Tibial nerve (tissue), 4 donors: Measurements from ENCODE around the gene ASXL3. TPM values are rescaled to one million over a fixed set of nuclear protein-coding genes. Genes with fewer than 3 reads are reported as not detected.

Source experiments
- DNase-seq, 2 donors: peaks; one replicate each; pipeline ENCODE4 v3.0.0-alpha.2; 2019; ENCODE audit warnings: low spot score in 2 of 2
- H3K27ac ChIP-seq, 4 donors: fragments of 200-600 bp; sonication (generic) in 3 of 4; one replicate each; pipeline ENCODE4 v1.5.1; 2017 to 2019; ENCODE audit warnings: mild to moderate bottlenecking in 1 of 4
- H3K27me3 ChIP-seq, 2 donors: fragments of 200-600 bp; sonication (generic) in 1 of 2; one replicate each; pipeline versions ENCODE4 v1.5.1 to v1.6.0; 2017 to 2019
- H3K36me3 ChIP-seq, 3 donors: fragments of 200-600 bp; sonication (generic); one replicate each; pipeline ENCODE4 v1.5.1; 2018 to 2019
- H3K4me1 ChIP-seq, 4 donors: fragments of 200-600 bp; sonication (generic) in 3 of 4; one replicate each; pipeline ENCODE4 v1.5.1; 2017 to 2019
- H3K4me3 ChIP-seq, 4 donors: fragments of 200-600 bp; sonication (generic) in 3 of 4; one replicate each; pipeline ENCODE4 v1.5.1; 2017 to 2019; ENCODE audit warnings: mild to moderate bottlenecking in 1 of 4, moderate library complexity in 1 of 4
- H3K9me3 ChIP-seq, 4 donors: fragments of 200-600 bp; sonication (generic) in 3 of 4; one replicate each; pipeline ENCODE4 v1.5.1; 2017 to 2019
- CTCF ChIP-seq, 5 experiments: fragments of 200-600 bp in 3 of 5; fragments of 450-650 bp in 2 of 5; sonication (generic) in 3 of 5; IDR thresholded peaks; one replicate each; pipeline ENCODE4 v1.5.1; 2016 to 2019; ENCODE audit warnings: antibody characterized with exemption in 5 of 5, mild to moderate bottlenecking in 3 of 5, moderate library complexity in 2 of 5
- EP300 ChIP-seq, 2 donors: sonication (generic); formaldehyde crosslinking; IDR thresholded peaks; one replicate each; pipeline ENCODE4 v1.6.1; 2017; ENCODE audit warnings: antibody characterized with exemption in 2 of 2, mild to moderate bottlenecking in 1 of 2
- POLR2A ChIP-seq, 2 donors: fragments of 450-650 bp; IDR thresholded peaks; one replicate each; pipeline ENCODE4 v1.6.1; 2017; ENCODE audit warnings: antibody characterized with exemption in 2 of 2, mild to moderate bottlenecking in 2 of 2, moderate library complexity in 2 of 2
- WGBS, 2 donors: methylation state at CpG; one replicate each; pipeline ENCODE4 v1.1.5; 2018; 5-methylcytosine and 5-hydroxymethylcytosine counted together
- total RNA-seq, 4 donors: library from RNA; depleted of rRNA; stranded (reverse); fragments of >200 nt; gene quantifications; one replicate each; pipeline ENCODE4 v1.1.0, GENCODE V29; 2016

The ASXL3 gene
- total RNA-seq, 4 donors from 2014 or later, result 3.7 to 7.2 (median 6.2) TPM

GRCh38 chr18:33665641-33666040 lies 87.6 kb downstream of the ASXL3 start:
- Histone ChIP-seq H3K27ac (no peak overlapping the region), H3K36me3 (no peaks in the 10 kb centered on the region)
- no peak for DNase-seq

GRCh38 chr18:33666915-33667314 lies 88.9 kb downstream of the ASXL3 start:
- WGBS, 2 donors, result 98 to 100% methylated on average over 2 of the region's 2 CpGs
- no peaks in the 10 kb centered on the region for H3K9me3 ChIP-seq

More at GRCh38 chr18:33665641-33666040, 87.6 kb downstream of the ASXL3 start:
- Histone ChIP-seq H3K4me3 (no peak overlapping the region), H3K27me3 (no peaks in the 10 kb centered on the region), H3K9me3 (no peaks in the 10 kb centered on the region), H3K4me1 (peaks cover 0 to 8% (median 0%) of the 10 kb centered on the region in 4 donors)
- TF ChIP-seq EP300 (IDR thresholded peaks at IDR 0.05) (no peak), CTCF (IDR thresholded peaks at IDR 0.05) (no peak), POLR2A (IDR thresholded peaks at IDR 0.05) (no peak)

GRCh38 chr18:33669589-33669988 lies 91.6 kb downstream of the ASXL3 start:
- TF ChIP-seq EP300 (IDR thresholded peaks at IDR 0.05) (no peak), POLR2A (IDR thresholded peaks at IDR 0.05) (no peak), CTCF (IDR thresholded peaks at IDR 0.05) (no peak)
- H3K9me3 ChIP-seq, result no peaks in the 10 kb centered on the region
- no peak overlapping the region for H3K27ac ChIP-seq
- H3K4me3 ChIP-seq, result no peak overlapping the region
- 67 to 72% methylated on average over 5 of the region's 5 CpGs for WGBS, 2 donors
- DNase-seq, result no peak
- no peaks in the 10 kb centered on the region for H3K36me3 ChIP-seq
- H3K27me3 ChIP-seq, result no peaks in the 10 kb centered on the region
- peaks cover 0 to 8% (median 0%) of the 10 kb centered on the region in 4 donors for H3K4me1 ChIP-seq

More at GRCh38 chr18:33666915-33667314, 88.9 kb downstream of the ASXL3 start:
- Histone ChIP-seq H3K4me1 (peaks cover 0 to 8% (median 0%) of the 10 kb centered on the region in 4 donors), H3K27ac (no peak overlapping the region), H3K27me3 (no peaks in the 10 kb centered on the region), H3K36me3 (no peaks in the 10 kb centered on the region), H3K4me3 (no peak overlapping the region)
- TF ChIP-seq POLR2A (IDR thresholded peaks at IDR 0.05) (no peak), CTCF (IDR thresholded peaks at IDR 0.05) (no peak), EP300 (IDR thresholded peaks at IDR 0.05) (no peak)
- DNase-seq, result no peak

- no peaks in the 10 kb centered on the region for H3K9me3 ChIP-seq
- H3K27me3 ChIP-seq, result no peaks in the 10 kb centered on the region
- no peak overlapping the region for H3K27ac ChIP-seq
- H3K36me3 ChIP-seq, result no peaks in the 10 kb centered on the region
- H3K4me3 ChIP-seq, result no peak overlapping the region
- DNase-seq, result no peak
- TF ChIP-seq EP300 (IDR thresholded peaks at IDR 0.05) (no peak), CTCF (IDR thresholded peaks at IDR 0.05) (no peak), POLR2A (IDR thresholded peaks at IDR 0.05) (no peak)
- peaks cover 0 to 4% (median 0%) of the 10 kb centered on the region in 4 donors for H3K4me1 ChIP-seq
- 92 to 94% methylated on average over 6 of the region's 6 CpGs for WGBS, 2 donors
Observed at GRCh38 chr18:33670029-33670428, 92.0 kb downstream of the ASXL3 start.

GRCh38 chr18:33673689-33674088 lies 95.7 kb downstream of the ASXL3 start:
- no peak for DNase-seq
- Histone ChIP-seq H3K27ac (no peak overlapping the region), H3K27me3 (no peaks in the 10 kb centered on the region), H3K4me1 (no peaks in the 10 kb centered on the region), H3K9me3 (no peaks in the 10 kb centered on the region), H3K36me3 (no peaks in the 10 kb centered on the region), H3K4me3 (no peak overlapping the region)
- TF ChIP-seq CTCF (IDR thresholded peaks at IDR 0.05) (no peak), POLR2A (IDR thresholded peaks at IDR 0.05) (no peak), EP300 (IDR thresholded peaks at IDR 0.05) (no peak)
- 89 to 94% methylated on average over 4 of the region's 4 CpGs for WGBS, 2 donors
